ENCODE data around the gene PAPPA. TPM values are rescaled to one million over a fixed set of nuclear protein-coding genes. Genes with fewer than 3 reads are reported as not detected.

Gene PAPPA
- total RNA-seq, 2 experiments from 2014 or later, result not detected

DNA sequence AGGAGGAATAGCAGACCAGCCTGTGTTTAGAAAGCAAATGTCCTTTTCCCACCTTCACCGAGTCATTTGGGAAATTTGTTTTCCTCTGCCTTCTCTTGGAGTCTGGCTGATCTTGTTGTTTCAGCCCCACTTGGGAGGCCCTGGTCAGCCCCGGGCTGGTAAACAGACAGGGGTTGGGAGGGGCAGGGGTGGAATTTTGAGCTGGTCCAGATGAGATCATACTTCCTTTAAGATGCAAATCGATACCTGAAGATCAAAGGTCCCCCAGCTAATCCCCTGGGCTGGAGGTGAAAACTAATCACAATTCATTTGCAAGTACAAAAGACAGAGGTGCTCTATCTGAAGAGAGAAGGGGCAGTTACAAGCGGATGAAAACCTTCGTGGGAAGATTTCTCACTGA, 118.4 kb downstream of the PAPPA start:
- CTCF ChIA-PET, result no interaction called here
- Mint-ChIP-seq H3K9me3 (no peaks in the 10 kb centered on the region), H3K36me3 (ENCODE audit: low read depth) (no peaks in the 10 kb centered on the region), H3K4me3 (no peak overlapping the region), H3K27me3 (no peaks in the 10 kb centered on the region), H3K4me1 (no peaks in the 10 kb centered on the region), H3K27ac (no peak overlapping the region)
- DNase-seq, result no peak
- POLR2A ChIA-PET, result no interaction called here

DNA sequence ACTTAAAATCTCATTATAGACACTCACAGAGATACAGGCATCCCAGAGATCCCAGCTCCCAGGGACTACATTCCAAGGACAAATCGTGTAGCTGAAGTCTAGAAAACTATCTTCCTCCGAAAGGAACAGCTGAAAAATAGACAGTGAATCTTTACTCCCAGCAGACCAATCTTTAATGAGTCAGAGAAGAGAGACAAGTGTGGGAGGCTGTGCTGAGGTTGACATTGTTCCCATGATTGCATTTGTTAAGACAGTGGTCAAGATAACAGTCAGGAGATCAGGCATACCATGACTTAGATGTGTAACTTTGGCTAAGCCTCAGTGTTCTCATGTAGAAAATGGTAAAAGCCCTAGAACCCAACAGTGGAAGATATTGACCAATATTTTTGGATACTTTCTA, 120.7 kb downstream of the PAPPA start:
- Mint-ChIP-seq H3K36me3 (ENCODE audit: low read depth) (no peaks in the 10 kb centered on the region), H3K27ac (no peak overlapping the region)
- POLR2A ChIA-PET, result no interaction called here

DNA sequence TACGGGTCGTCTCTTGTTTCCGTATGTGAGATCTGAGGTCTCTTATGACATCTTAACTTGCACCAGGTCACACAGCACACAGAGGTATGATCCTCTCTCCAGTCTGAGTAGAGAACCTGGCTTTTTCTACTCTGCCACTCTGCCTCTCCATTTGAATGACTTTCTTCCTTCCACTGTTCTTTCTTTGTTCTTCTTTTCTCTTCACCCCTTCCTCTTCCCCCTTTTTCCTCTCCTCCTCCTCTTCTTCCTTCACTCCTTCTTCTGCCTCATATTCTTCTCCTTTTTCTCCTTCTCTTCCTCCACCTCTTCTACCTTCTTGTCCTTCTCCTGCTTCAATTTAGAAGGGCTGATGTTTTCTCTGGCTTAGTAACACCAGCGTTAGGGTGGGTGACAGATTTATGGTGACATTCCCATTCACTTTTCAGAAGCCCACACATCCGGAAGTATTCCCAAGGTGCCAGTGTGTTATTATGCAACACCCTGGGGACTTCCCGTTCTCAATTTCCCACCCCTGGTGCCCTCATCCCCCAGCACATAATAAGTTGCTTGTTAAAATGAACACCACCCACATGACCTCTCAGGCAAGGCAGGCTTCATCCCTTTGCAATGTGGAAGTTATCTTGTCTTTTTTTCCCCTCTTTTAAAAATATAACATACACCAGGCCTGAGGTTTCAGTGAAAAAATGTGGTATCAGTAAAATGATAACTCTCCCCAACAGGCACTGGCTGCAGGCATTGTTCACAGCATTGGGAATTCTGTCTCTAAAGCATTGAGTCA, 122.0 kb downstream of the PAPPA start:
- Mint-ChIP-seq H3K36me3 (ENCODE audit: low read depth) (no peaks in the 10 kb centered on the region), H3K4me1 (no peaks in the 10 kb centered on the region), H3K27me3 (no peaks in the 10 kb centered on the region), H3K4me3 (no peak overlapping the region), H3K9me3 (no peaks in the 10 kb centered on the region), H3K27ac (no peak overlapping the region)
- no peak for DNase-seq
- CTCF ChIA-PET, result no interaction called here
- POLR2A ChIA-PET, result no interaction called here

More for the DNA sequence above, 120.7 kb downstream of the PAPPA start:
- no peaks in the 10 kb centered on the region for H3K27me3 Mint-ChIP-seq
- H3K9me3 Mint-ChIP-seq, result no peaks in the 10 kb centered on the region
- H3K4me1 Mint-ChIP-seq, result no peaks in the 10 kb centered on the region
- DNase-seq, result no peak
- no peak overlapping the region for H3K4me3 Mint-ChIP-seq
- CTCF ChIA-PET, result no interaction called here

DNA sequence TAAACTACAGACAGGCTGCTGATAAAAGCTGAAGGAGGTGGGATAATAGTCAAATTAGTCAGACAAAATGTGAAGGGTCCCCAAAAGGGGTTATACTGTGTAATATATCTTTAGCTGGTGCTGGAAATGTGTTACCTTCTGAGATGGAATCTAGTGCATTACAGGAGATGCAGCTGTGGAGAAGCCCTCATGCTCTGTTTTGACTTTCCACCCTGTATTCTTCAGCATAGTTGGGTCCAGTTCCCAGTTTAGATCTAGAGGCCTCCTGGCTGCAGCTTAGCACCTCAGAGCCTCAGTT, 122.6 kb downstream of the PAPPA start:
- Mint-ChIP-seq H3K4me3 (no peak overlapping the region), H3K27me3 (no peaks in the 10 kb centered on the region), H3K9me3 (no peaks in the 10 kb centered on the region), H3K36me3 (ENCODE audit: low read depth) (no peaks in the 10 kb centered on the region), H3K4me1 (no peaks in the 10 kb centered on the region), H3K27ac (no peak overlapping the region)
- ChIA-PET CTCF (no interaction called here), POLR2A (no interaction called here)
- DNase-seq, result no peak

DNA sequence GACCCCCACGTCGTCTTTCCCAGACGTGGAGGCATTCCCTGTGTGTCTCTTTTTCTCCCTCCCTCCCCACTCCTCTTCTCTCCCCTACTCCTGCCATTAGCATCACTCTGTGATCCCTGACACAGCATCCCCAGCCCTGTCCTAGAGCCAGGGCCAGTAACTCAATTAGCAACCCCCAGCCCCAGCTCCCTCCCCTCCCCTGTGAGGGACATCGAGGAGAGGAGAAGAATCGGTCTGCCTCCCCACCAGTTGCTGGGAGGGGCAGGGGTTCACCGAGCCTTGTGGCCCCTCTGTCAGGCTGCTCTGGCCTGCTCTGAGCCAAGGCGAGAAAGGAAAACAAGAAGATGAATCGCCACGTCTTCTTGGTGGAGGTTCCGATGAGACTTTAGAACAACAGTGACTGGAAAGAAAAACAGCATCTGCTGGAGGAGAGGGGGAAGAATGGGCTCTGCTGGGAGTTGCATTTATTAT, 123.1 kb downstream of the PAPPA start:
- DNase-seq, result no peak
- H3K27me3 Mint-ChIP-seq, result no peaks in the 10 kb centered on the region
- H3K36me3 Mint-ChIP-seq (ENCODE audit: low read depth), result no peaks in the 10 kb centered on the region
- ChIA-PET POLR2A (no interaction called here), CTCF (no interaction called here)
- no peaks in the 10 kb centered on the region for H3K9me3 Mint-ChIP-seq
- no peaks in the 10 kb centered on the region for H3K4me1 Mint-ChIP-seq
- no peak overlapping the region for H3K4me3 Mint-ChIP-seq
- no peak overlapping the region for H3K27ac Mint-ChIP-seq

DNA sequence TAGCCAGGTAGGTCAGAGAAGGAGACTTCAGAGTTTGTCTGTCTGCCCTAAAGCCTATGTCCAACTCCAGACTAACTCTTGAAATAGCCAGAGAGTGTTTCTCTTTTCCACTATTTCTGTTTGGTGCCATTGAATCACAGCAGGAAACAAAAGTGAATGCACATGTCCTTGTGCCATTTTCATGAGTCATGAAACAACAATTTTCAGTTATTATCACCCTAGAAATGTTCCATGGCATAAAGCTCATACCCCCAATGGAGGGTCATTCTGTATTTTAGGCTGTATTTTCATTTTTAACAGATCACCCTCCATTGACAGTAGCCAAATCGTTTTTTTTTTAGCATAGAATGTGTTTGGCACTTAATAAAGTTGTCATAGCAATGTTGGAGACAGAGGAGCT, 124.7 kb downstream of the PAPPA start:
- no peak overlapping the region for H3K27ac Mint-ChIP-seq
- no peaks in the 10 kb centered on the region for H3K36me3 Mint-ChIP-seq (ENCODE audit: low read depth)
- no peaks in the 10 kb centered on the region for H3K9me3 Mint-ChIP-seq
- H3K4me1 Mint-ChIP-seq, result no peaks in the 10 kb centered on the region
- no peaks in the 10 kb centered on the region for H3K27me3 Mint-ChIP-seq
- CTCF ChIA-PET, result no interaction called here
- DNase-seq, result no peak
- no peak overlapping the region for H3K4me3 Mint-ChIP-seq
- POLR2A ChIA-PET, result no interaction called here

DNA sequence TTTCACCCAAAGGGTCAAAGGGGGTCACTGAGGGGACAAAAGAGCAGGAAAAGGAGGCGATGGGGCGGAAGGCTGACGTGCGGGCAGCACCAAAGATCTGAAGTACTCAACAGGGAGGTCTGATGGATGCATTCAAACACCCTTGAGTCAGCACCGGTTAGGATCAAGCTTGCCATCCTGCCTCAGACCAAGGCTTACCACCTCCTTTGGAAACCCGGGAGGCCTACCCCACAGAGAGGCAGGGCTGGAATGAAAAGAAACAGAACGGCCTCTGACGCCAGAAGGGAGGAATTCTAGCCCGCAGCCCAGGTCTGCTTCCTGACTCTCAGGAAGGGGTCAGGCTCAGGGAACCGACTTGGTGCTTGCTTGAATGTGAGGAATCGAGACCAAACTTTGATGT, 125.6 kb downstream of the PAPPA start:
- H3K27ac Mint-ChIP-seq, result no peak overlapping the region
- H3K4me1 Mint-ChIP-seq, result no peaks in the 10 kb centered on the region
- H3K4me3 Mint-ChIP-seq, result no peak overlapping the region
- CTCF ChIA-PET, result no interaction called here
- no peaks in the 10 kb centered on the region for H3K36me3 Mint-ChIP-seq (ENCODE audit: low read depth)
- H3K27me3 Mint-ChIP-seq, result no peaks in the 10 kb centered on the region
- no peak for DNase-seq
- POLR2A ChIA-PET, result no interaction called here
- H3K9me3 Mint-ChIP-seq, result no peaks in the 10 kb centered on the region

DNA sequence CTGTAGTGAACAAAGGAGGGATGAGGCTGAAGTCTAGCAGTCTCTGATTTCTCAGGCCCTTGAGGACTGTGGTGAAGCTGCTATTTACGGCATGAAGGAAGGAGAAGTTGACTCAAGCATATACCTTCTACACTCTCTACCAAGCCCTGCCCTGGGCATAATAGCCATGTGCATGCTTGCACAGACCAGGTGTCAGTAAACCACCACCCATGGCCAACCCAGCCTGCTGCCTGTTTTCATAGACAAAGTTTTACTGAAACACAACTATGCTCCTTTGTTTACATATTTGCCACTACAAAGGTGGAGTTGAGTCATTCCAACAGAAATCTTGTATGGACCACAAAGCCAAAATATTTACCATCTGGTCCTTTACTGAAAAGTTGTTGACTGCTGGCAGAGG, 126.9 kb downstream of the PAPPA start:
- no peak overlapping the region for H3K4me3 Mint-ChIP-seq
- H3K27ac Mint-ChIP-seq, result no peak overlapping the region
- POLR2A ChIA-PET, result no interaction called here
- H3K9me3 Mint-ChIP-seq, result no peaks in the 10 kb centered on the region
- DNase-seq, result no peak
- no peaks in the 10 kb centered on the region for H3K36me3 Mint-ChIP-seq (ENCODE audit: low read depth)
- H3K4me1 Mint-ChIP-seq, result no peaks in the 10 kb centered on the region
- H3K27me3 Mint-ChIP-seq, result no peaks in the 10 kb centered on the region
- CTCF ChIA-PET, result no interaction called here

DNA sequence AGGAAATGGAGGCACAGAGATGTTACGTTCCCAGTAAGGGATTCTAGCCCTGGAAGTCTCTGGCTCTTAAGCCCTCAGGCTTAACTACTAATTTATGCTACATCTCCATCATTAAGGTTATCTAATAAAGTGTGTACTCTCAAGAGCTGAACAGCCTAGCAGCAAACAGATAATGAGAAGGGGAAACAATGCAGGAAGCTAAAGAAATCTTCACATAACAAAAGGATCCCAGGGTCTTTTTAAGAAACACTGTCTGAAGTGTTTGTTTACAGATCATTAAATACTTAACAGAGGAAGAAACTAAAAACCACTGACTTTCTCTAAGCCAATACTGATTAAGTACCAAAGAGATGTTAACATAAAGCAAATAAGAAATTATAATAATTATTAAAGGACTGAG, 129.0 kb downstream of the PAPPA start:
- Mint-ChIP-seq H3K4me1 (no peaks in the 10 kb centered on the region), H3K9me3 (no peaks in the 10 kb centered on the region), H3K36me3 (ENCODE audit: low read depth) (no peaks in the 10 kb centered on the region), H3K27me3 (no peaks in the 10 kb centered on the region), H3K27ac (no peak overlapping the region), H3K4me3 (no peak overlapping the region)
- DNase-seq, result no peak
- ChIA-PET CTCF (no interaction called here), POLR2A (no interaction called here)

DNA sequence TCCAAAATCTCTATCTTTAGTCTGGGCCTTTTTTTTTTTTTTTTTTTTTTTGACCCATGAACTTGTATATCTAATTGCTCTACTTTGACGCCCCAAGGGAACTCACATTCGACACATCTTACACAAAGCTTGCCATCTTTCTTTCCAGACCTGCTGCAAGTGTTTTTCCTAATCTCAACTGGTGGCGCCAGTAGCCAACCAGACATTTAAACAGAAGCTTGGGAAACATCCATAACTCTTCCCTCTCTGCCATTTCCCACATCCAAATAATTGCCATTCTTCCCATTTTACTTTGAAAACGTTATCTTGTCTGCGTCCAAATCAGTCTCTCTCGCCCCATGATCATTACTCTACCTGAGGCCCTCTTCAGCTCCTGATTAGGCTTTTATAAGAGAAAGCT, 130.9 kb downstream of the PAPPA start:
- no peaks in the 10 kb centered on the region for H3K9me3 Mint-ChIP-seq
- no peaks in the 10 kb centered on the region for H3K36me3 Mint-ChIP-seq (ENCODE audit: low read depth)
- no peak overlapping the region for H3K27ac Mint-ChIP-seq
- no peak for DNase-seq
- H3K27me3 Mint-ChIP-seq, result no peaks in the 10 kb centered on the region
- no peaks in the 10 kb centered on the region for H3K4me1 Mint-ChIP-seq
- POLR2A ChIA-PET, result no interaction called here
- CTCF ChIA-PET, result no interaction called here
- H3K4me3 Mint-ChIP-seq, result no peak overlapping the region

DNA sequence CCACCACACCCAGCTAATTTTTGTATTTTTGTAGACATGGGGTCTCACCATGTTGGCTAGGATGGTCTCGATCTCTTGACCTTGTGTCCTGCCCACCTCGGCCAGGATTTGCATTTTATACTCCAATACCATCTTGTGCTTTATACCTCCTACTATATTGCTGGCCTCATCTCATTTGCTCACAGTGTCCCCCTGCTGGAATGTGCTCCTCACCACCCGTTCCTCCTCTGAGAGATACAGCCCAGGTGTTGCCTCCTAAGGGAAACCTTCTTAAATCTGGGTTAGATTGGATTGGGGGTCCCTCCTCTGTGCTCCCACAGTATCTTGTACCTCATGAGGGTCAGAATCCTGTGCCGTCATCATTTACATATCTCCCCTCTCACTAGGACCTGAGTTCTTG, 131.7 kb downstream of the PAPPA start:
- POLR2A ChIA-PET, result no interaction called here

DNA sequence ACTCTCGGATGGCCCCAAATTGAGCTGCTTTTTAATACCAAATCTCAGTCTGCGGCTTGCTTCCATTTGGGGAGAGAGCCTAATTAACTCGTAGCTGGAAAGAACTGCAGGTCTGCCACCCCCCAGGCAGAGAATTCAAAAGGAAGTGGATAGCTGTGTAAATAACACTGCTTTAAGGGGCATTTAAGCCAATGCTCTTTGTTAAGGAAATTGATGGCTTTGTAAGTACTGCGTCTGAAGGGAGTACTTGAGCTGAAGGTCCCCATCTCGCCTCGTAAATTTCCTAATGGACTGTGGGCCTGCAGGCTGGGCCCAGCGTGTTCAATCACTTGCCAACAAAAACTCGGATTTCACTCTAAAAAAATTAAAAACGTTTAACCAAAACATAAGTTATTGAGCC, 132.7 kb downstream of the PAPPA start:
- H3K4me3 Mint-ChIP-seq, result no peak overlapping the region
- no peak overlapping the region for H3K27ac Mint-ChIP-seq
- POLR2A ChIA-PET, result no interaction called here
- no peaks in the 10 kb centered on the region for H3K9me3 Mint-ChIP-seq
- no peak for DNase-seq
- no peaks in the 10 kb centered on the region for H3K27me3 Mint-ChIP-seq
- CTCF ChIA-PET, result no interaction called here
- no peaks in the 10 kb centered on the region for H3K36me3 Mint-ChIP-seq (ENCODE audit: low read depth)
- H3K4me1 Mint-ChIP-seq, result no peaks in the 10 kb centered on the region

More for the DNA sequence above, 131.7 kb downstream of the PAPPA start:
- H3K27me3 Mint-ChIP-seq, result no peaks in the 10 kb centered on the region
- H3K4me1 Mint-ChIP-seq, result no peaks in the 10 kb centered on the region
- no peak overlapping the region for H3K4me3 Mint-ChIP-seq
- no peaks in the 10 kb centered on the region for H3K36me3 Mint-ChIP-seq (ENCODE audit: low read depth)
- no peak for DNase-seq
- no peaks in the 10 kb centered on the region for H3K9me3 Mint-ChIP-seq
- CTCF ChIA-PET, result no interaction called here
- H3K27ac Mint-ChIP-seq, result no peak overlapping the region

DNA sequence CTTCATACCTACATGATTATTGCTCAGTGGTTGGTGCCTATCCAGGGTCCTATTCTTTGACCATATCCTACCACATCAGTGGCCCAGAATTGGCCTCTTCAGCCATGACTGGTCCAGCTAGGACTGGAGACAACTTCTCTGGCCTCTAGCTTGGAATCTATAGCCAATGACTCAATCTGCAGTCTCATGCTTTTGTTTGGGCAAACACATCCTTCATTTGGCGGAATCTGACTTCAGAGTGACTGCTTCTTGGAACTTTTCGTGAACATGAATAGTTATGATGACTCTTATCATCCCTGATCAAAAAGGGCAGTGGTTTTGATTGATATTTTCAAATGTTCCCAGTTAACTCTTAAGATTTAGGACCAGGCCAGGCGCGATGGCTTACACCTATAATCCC, 134.1 kb downstream of the PAPPA start:
- POLR2A ChIA-PET, result no interaction called here
- no peak for DNase-seq
- H3K36me3 Mint-ChIP-seq (ENCODE audit: low read depth), result no peaks in the 10 kb centered on the region
- CTCF ChIA-PET, result no interaction called here
- H3K27ac Mint-ChIP-seq, result no peak overlapping the region
- H3K4me1 Mint-ChIP-seq, result no peaks in the 10 kb centered on the region
- no peak overlapping the region for H3K4me3 Mint-ChIP-seq
- H3K9me3 Mint-ChIP-seq, result no peaks in the 10 kb centered on the region
- H3K27me3 Mint-ChIP-seq, result no peaks in the 10 kb centered on the region

DNA sequence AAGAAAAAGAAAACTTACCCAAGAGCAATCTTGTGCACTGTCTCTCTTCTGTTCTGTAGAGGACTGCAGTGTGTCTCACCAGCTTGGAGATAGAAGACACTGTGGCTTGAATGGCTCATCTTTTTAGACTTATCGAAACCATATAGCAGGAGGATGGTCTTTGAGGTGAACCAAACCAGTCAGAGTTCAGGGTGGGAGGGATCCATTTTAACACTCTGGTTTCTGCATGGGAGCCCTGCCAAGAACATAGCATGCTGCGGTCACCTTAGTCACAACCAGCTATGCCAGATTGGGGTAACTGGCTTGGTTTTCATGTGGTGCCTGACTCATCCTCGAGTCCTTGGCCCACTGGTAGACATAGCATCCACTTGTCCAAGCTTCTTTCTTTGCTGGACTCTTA, 135.1 kb downstream of the PAPPA start:
- H3K36me3 Mint-ChIP-seq (ENCODE audit: low read depth), result no peaks in the 10 kb centered on the region

DNA sequence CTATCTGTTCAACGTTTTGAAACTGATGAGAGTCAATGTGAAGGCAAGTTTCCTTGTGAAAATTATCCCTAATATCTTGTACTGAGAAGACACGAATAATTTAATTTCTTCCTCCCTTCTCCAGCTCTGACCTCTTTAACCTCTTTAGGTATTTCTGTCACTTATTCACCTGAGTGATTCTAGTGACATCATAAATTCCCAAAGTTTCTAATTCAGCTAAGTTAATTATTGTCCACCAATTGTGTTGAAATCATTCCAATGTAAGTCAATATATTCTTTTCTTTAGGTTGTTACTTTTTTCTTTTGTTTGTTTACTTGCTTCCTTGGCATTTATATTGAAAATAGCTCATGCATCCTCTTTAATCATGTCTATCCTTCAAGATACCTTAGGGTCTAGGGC, 143.8 kb downstream of the PAPPA start:
- CTCF ChIA-PET, result no interaction called here
- Mint-ChIP-seq H3K27ac (no peak overlapping the region), H3K9me3 (no peaks in the 10 kb centered on the region), H3K4me1 (no peaks in the 10 kb centered on the region), H3K36me3 (ENCODE audit: low read depth) (no peaks in the 10 kb centered on the region), H3K4me3 (no peak overlapping the region), H3K27me3 (no peaks in the 10 kb centered on the region)
- POLR2A ChIA-PET, result no interaction called here
- no peak for DNase-seq

More for the DNA sequence above, 135.1 kb downstream of the PAPPA start:
- Mint-ChIP-seq H3K27ac (no peak overlapping the region), H3K9me3 (no peaks in the 10 kb centered on the region), H3K4me1 (no peaks in the 10 kb centered on the region), H3K27me3 (no peaks in the 10 kb centered on the region), H3K4me3 (no peak overlapping the region)
- DNase-seq, result no peak
- ChIA-PET CTCF (no interaction called here), POLR2A (no interaction called here)

Measured in activated CD4-positive, alpha-beta memory T cell treated with anti-CD3 and anti-CD28 coated beads, Interleukin-2, amount 10 ng/mL, durations not matched to agents 7 days and 5 days (primary cell).